ENCODE data around the gene PATE3.

GRCh38 chr11:125778728-125779127, 9.2 kb upstream of the PATE3 start, which contains the start of gene PATE2:
- TF ChIP-seq CTCF (IDR thresholded peaks at IDR 0.05) (no peak), POLR2A (IDR thresholded peaks at IDR 0.05) (no peak), POLR2AphosphoS5 (IDR thresholded peaks at IDR 0.05) (no peak)
